ENCODE measurements around the gene CCR4.

CCR4 gene

GRCh38 chr3:32958509-32958908 is 7.1 kb downstream of the CCR4 start:
- Histone ChIP-seq H3K27ac (ENCODE audit: low read depth, low read length) (no peak overlapping the region), H4K91ac (ENCODE audit: low read depth, low read length) (no peak overlapping the region), H3K18ac (ENCODE audit: low read length) (no peak overlapping the region), H2BK5ac (ENCODE audit: low read depth, low read length, poor library complexity) (no peak overlapping the region), H2BK120ac (ENCODE audit: insufficient read depth, low read length, poor library complexity) (no peak overlapping the region), H3K14ac (ENCODE audit: low read length) (no peak overlapping the region), H3K9me3 (ENCODE audit: insufficient read depth, low read depth, low read length) (no peaks in the 10 kb centered on the region), H3K79me2 (ENCODE audit: control insufficient read depth, insufficient read depth, low read length, poor library complexity) (no peaks in the 10 kb centered on the region), H3K4ac (ENCODE audit: low read depth, low read length) (no peak overlapping the region), H3K23ac (ENCODE audit: low read length) (no peak overlapping the region), H2AK5ac (ENCODE audit: low read length) (no peak overlapping the region), H3K4me1 (ENCODE audit: control insufficient read depth in 1 of 2, insufficient read depth in 2 of 2, low read length in 2 of 2) (no peaks in the 10 kb centered on the region), H4K12ac (ENCODE audit: low read depth, low read length) (no peak overlapping the region), H3K4me3 (ENCODE audit: low read depth, low read length) (no peak overlapping the region), H3K27me3 (ENCODE audit: insufficient read depth, low read length) (no peaks in the 10 kb centered on the region), H3K9ac (ENCODE audit: low read length) (no peak overlapping the region), H3K4me2 (ENCODE audit: low read length) (no peak overlapping the region), H3K36me3 (ENCODE audit: control insufficient read depth in 1 of 2, insufficient read depth in 2 of 2, low read length in 2 of 2) (no peaks in the 10 kb centered on the region), H2AFZ (ENCODE audit: insufficient read depth, low read length, poor library complexity) (no peak overlapping the region), H3K79me1 (ENCODE audit: low read length) (no peaks in the 10 kb centered on the region), H4K8ac (ENCODE audit: low read depth, low read length) (no peak overlapping the region), H2BK12ac (ENCODE audit: low read length) (no peak overlapping the region)
- no peak for DNase-seq
- 100% methylated on average over 1 of the region's 5 CpGs for WGBS (ENCODE audit: extremely low coverage, insufficient coverage, insufficient read length)

- Histone ChIP-seq H4K12ac (ENCODE audit: low read depth, low read length) (no peak overlapping the region), H3K4me2 (ENCODE audit: low read length) (no peak overlapping the region), H3K79me2 (ENCODE audit: control insufficient read depth, insufficient read depth, low read length, poor library complexity) (no peaks in the 10 kb centered on the region), H3K14ac (ENCODE audit: low read length) (no peak overlapping the region), H4K8ac (ENCODE audit: low read depth, low read length) (no peak overlapping the region), H2AK5ac (ENCODE audit: low read length) (no peak overlapping the region), H3K9ac (ENCODE audit: low read length) (no peak overlapping the region), H3K4me1 (ENCODE audit: control insufficient read depth in 1 of 2, insufficient read depth in 2 of 2, low read length in 2 of 2) (no peaks in the 10 kb centered on the region), H3K27ac (ENCODE audit: low read depth, low read length) (no peak overlapping the region), H3K27me3 (ENCODE audit: insufficient read depth, low read length) (no peaks in the 10 kb centered on the region), H3K23ac (ENCODE audit: low read length) (no peak overlapping the region), H2BK12ac (ENCODE audit: low read length) (no peak overlapping the region), H2AFZ (ENCODE audit: insufficient read depth, low read length, poor library complexity) (no peak overlapping the region), H2BK120ac (ENCODE audit: insufficient read depth, low read length, poor library complexity) (no peak overlapping the region), H4K91ac (ENCODE audit: low read depth, low read length) (no peak overlapping the region), H3K4me3 (ENCODE audit: low read depth, low read length) (no peak overlapping the region), H3K36me3 (ENCODE audit: control insufficient read depth in 1 of 2, insufficient read depth in 2 of 2, low read length in 2 of 2) (no peaks in the 10 kb centered on the region), H3K9me3 (ENCODE audit: insufficient read depth, low read depth, low read length) (no peaks in the 10 kb centered on the region), H2BK5ac (ENCODE audit: low read depth, low read length, poor library complexity) (no peak overlapping the region), H3K79me1 (ENCODE audit: low read length) (no peaks in the 10 kb centered on the region), H3K4ac (ENCODE audit: low read depth, low read length) (no peak overlapping the region), H3K18ac (ENCODE audit: low read length) (no peak overlapping the region)
- DNase-seq: no peak
- WGBS (ENCODE audit: extremely low coverage, insufficient coverage, insufficient read length): no CpG with 5 or more reads among the region's 3 CpGs
Observed at GRCh38 chr3:32959371-32959770, 7.9 kb downstream of the CCR4 start.

- no peak overlapping the region for H2AK5ac ChIP-seq (ENCODE audit: low read length)
- no peak overlapping the region for H2AFZ ChIP-seq (ENCODE audit: insufficient read depth, low read length, poor library complexity)
- no peak overlapping the region for H2BK120ac ChIP-seq (ENCODE audit: insufficient read depth, low read length, poor library complexity)
- H3K14ac ChIP-seq (ENCODE audit: low read length): no peak overlapping the region
- H2BK12ac ChIP-seq (ENCODE audit: low read length): no peak overlapping the region
- no peak overlapping the region for H3K27ac ChIP-seq (ENCODE audit: low read depth, low read length)
- no peak overlapping the region for H4K12ac ChIP-seq (ENCODE audit: low read depth, low read length)
- H4K8ac ChIP-seq (ENCODE audit: low read depth, low read length): no peak overlapping the region
- H2BK5ac ChIP-seq (ENCODE audit: low read depth, low read length, poor library complexity): no peak overlapping the region
- H3K18ac ChIP-seq (ENCODE audit: low read length): no peak overlapping the region
- H3K79me2 ChIP-seq (ENCODE audit: control insufficient read depth, insufficient read depth, low read length, poor library complexity): no peaks in the 10 kb centered on the region
- H3K4me1 ChIP-seq (ENCODE audit: control insufficient read depth in 1 of 2, insufficient read depth in 2 of 2, low read length in 2 of 2): no peaks in the 10 kb centered on the region
- H3K23ac ChIP-seq (ENCODE audit: low read length): no peak overlapping the region
- no peak overlapping the region for H3K9ac ChIP-seq (ENCODE audit: low read length)
- no peaks in the 10 kb centered on the region for H3K27me3 ChIP-seq (ENCODE audit: insufficient read depth, low read length)
- H3K4me2 ChIP-seq (ENCODE audit: low read length): no peak overlapping the region
- H3K9me3 ChIP-seq (ENCODE audit: insufficient read depth, low read depth, low read length): peaks cover under 1% of the 10 kb centered on the region
- no peak overlapping the region for H3K4ac ChIP-seq (ENCODE audit: low read depth, low read length)
- H3K79me1 ChIP-seq (ENCODE audit: low read length): no peaks in the 10 kb centered on the region
- no peak for DNase-seq
- H3K36me3 ChIP-seq (ENCODE audit: control insufficient read depth in 1 of 2, insufficient read depth in 2 of 2, low read length in 2 of 2): no peaks in the 10 kb centered on the region
- H4K91ac ChIP-seq (ENCODE audit: low read depth, low read length): no peak overlapping the region
- no CpG with 5 or more reads among the region's 4 CpGs for WGBS (ENCODE audit: extremely low coverage, insufficient coverage, insufficient read length)
- no peak overlapping the region for H3K4me3 ChIP-seq (ENCODE audit: low read depth, low read length)
Observed at GRCh38 chr3:32960404-32961170, 9.1 kb downstream of the CCR4 start.

- Histone ChIP-seq H3K23ac (ENCODE audit: low read length) (no peak overlapping the region), H3K18ac (ENCODE audit: low read length) (no peak overlapping the region), H3K27ac (ENCODE audit: low read depth, low read length) (no peak overlapping the region), H2BK120ac (ENCODE audit: insufficient read depth, low read length, poor library complexity) (no peak overlapping the region), H4K12ac (ENCODE audit: low read depth, low read length) (no peak overlapping the region), H3K79me1 (ENCODE audit: low read length) (no peaks in the 10 kb centered on the region), H3K14ac (ENCODE audit: low read length) (no peak overlapping the region), H3K4me1 (ENCODE audit: control insufficient read depth in 1 of 2, insufficient read depth in 2 of 2, low read length in 2 of 2) (no peaks in the 10 kb centered on the region), H3K4ac (ENCODE audit: low read depth, low read length) (no peak overlapping the region), H3K79me2 (ENCODE audit: control insufficient read depth, insufficient read depth, low read length, poor library complexity) (no peaks in the 10 kb centered on the region), H2BK5ac (ENCODE audit: low read depth, low read length, poor library complexity) (no peak overlapping the region), H2AFZ (ENCODE audit: insufficient read depth, low read length, poor library complexity) (no peak overlapping the region), H3K4me3 (ENCODE audit: low read depth, low read length) (no peak overlapping the region), H2BK12ac (ENCODE audit: low read length) (no peak overlapping the region), H2AK5ac (ENCODE audit: low read length) (no peak overlapping the region), H3K4me2 (ENCODE audit: low read length) (no peak overlapping the region), H3K36me3 (ENCODE audit: control insufficient read depth in 1 of 2, insufficient read depth in 2 of 2, low read length in 2 of 2) (no peaks in the 10 kb centered on the region), H3K27me3 (ENCODE audit: insufficient read depth, low read length) (no peaks in the 10 kb centered on the region), H3K9me3 (ENCODE audit: insufficient read depth, low read depth, low read length) (peaks cover 6% of the 10 kb centered on the region), H3K9ac (ENCODE audit: low read length) (no peak overlapping the region), H4K91ac (ENCODE audit: low read depth, low read length) (no peak overlapping the region), H4K8ac (ENCODE audit: low read depth, low read length) (no peak overlapping the region)
- no peak for DNase-seq
- WGBS (ENCODE audit: extremely low coverage, insufficient coverage, insufficient read length): no CpG with 5 or more reads among the region's 5 CpGs
Observed at GRCh38 chr3:32961189-32961715, 9.8 kb downstream of the CCR4 start.

Data from trophoblast cell (in vitro differentiated cells and primary cell).